Kidney epithelial cell (primary cell): ENCODE results near the gene EPX. TPM values are rescaled to one million over a fixed set of nuclear protein-coding genes. Genes with fewer than 3 reads are reported as not detected.

Source experiments
- DNase-seq: peaks from one replicate; pipeline ENCODE4 v3.0.0-alpha.2; 2010; ENCODE audit warnings: low read depth
- H3K27me3 ChIP-seq: 2 replicates; pipeline ENCODE4 v1.6.0; 2011; ENCODE audit warnings: low read length; ENCODE audit not compliant: control insufficient read depth, insufficient read depth
- H3K36me3 ChIP-seq: 2 replicates; pipeline ENCODE4 v1.5.1; 2011; ENCODE audit warnings: low read length; ENCODE audit not compliant: control insufficient read depth, insufficient read depth
- H3K4me3 ChIP-seq: 2 replicates; pipeline ENCODE4 v1.5.1; 2011; ENCODE audit warnings: low read depth, mild to moderate bottlenecking, control low read depth, low read length
- total RNA-seq: library from RNA; depleted of rRNA; stranded (reverse); fragments of >200 nt; gene quantifications from 2 replicates; pipeline ENCODE4 v1.2.3, GENCODE V29; 2015
- TF ChIP-seq, protein P1 (sequence below): IDR thresholded peaks from 2 replicates; pipeline ENCODE4 v1.5.1; 2011; ENCODE audit warnings: mild to moderate bottlenecking, moderate library complexity, low read length, control low read depth, inconsistent platforms; ENCODE audit not compliant: insufficient read depth, poor library complexity, severe bottlenecking

The EPX gene
- total RNA-seq, 1 donor from 2014 or later = not detected

DNA sequence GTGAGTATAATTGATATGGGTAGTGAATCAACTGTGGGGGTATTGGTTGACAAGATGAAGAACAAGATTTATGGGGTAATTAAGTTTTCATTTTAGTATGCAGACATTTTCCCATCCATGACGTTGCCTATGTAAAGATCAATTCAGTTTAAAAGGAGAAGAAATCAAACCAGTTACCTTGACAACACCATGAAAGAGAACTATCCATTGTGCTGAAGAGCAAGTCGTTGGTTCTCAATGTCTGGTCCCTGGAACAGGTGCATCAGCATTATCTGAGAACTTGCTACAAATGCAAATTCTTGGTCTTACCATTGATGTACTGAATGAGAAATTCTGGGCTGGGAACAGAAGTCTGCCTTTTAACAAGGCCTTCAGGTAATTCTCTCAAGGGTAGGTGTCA, 26.5 kb upstream of the EPX start:
- no peaks in the 10 kb centered on the region for H3K36me3 ChIP-seq
- DNase-seq = no peak
- TF ChIP-seq, protein P1, sequence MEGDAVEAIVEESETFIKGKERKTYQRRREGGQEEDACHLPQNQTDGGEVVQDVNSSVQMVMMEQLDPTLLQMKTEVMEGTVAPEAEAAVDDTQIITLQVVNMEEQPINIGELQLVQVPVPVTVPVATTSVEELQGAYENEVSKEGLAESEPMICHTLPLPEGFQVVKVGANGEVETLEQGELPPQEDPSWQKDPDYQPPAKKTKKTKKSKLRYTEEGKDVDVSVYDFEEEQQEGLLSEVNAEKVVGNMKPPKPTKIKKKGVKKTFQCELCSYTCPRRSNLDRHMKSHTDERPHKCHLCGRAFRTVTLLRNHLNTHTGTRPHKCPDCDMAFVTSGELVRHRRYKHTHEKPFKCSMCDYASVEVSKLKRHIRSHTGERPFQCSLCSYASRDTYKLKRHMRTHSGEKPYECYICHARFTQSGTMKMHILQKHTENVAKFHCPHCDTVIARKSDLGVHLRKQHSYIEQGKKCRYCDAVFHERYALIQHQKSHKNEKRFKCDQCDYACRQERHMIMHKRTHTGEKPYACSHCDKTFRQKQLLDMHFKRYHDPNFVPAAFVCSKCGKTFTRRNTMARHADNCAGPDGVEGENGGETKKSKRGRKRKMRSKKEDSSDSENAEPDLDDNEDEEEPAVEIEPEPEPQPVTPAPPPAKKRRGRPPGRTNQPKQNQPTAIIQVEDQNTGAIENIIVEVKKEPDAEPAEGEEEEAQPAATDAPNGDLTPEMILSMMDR = no peak
- no peaks in the 10 kb centered on the region for H3K27me3 ChIP-seq
- H3K4me3 ChIP-seq = no peak overlapping the region

DNA sequence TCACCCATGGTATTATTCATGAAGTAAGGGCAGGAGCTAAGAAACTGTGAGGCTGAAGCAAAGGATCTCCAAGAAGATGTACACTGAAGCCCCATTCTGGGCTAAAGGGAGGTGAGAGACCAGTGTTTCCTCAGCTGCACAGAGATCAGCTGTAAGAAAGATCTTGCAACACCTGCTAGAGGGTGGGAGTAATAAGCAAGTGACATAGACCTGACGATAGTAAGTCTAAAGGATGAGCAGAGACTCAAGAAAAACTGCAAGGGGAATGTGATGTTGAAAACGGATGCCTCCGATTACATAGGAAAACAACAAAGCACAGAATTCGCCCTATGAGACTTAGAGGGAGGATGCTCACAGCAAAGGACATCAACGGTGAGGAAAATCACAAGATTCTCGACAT, 25.8 kb upstream of the EPX start, which contains the start of gene OR4D2:
Gene OR4D2 (plus strand): TSS at position 301 of the 400 bp plus-strand sequence. CDS start 2,674 bp downstream, outside the sequence.
- Histone ChIP-seq H3K4me3 (no peak within 1 kb of the TSS), H3K27me3 (no peaks in the 10 kb centered on the region), H3K36me3 (no peaks in the 10 kb centered on the region)
- no peak for DNase-seq
- TF ChIP-seq, protein P1 = no peak

DNA sequence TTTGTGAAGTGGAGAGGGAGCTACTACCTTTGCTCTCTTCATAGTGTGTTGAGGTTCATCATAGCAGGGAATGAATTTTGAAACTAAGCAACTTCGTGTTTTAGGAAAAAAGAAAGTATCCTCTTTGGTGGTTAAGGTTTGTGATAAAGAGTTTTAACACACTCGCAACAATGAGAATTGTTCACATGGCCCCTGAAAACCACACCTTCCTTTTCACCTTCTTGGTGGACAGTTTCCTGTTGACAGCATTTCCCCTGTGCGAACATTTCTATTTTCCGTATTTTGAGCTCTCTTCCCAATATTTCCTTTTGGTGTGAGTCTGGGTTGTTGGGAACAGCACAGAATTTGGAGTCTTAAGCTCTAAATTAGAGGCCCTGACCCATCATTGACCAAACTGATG, 21.9 kb upstream of the EPX start:
- DNase-seq = no peak

DNA sequence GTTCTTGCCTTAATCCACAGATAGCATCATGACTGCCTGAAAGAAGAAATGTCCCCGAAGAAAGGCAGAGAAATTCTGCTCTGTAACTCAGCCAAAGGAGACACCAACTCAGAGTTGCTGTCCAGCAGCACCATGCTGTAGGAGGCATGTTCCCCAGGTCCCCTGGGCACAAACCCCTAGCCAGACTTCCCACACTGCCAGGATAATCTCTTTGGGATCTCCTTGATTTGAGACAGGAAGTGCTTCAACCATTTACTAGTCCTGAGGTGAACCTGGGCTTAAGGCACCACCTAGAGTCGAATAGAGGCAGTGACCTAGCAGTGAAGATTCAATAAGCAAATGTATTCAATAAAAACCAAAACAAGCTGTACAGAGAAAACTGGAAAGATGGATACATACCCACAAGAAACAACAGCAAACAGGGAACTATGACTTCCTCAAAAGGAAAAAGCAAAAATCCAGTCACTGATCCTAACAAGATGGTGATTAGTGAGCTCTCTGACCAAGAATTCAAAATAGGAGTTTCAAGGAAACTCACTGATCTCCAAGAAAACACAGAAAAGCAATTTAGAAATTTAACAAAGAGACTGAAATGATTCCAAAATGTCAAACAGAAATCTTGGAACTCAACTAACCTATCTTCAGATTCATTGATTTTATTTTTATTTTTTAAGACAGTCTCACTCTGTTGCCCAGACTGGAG, 20.0 kb upstream of the EPX start:
- TF ChIP-seq, protein P1 = peak; percentile 37
- DNase-seq = no peak

More for the DNA sequence above, 21.9 kb upstream of the EPX start:
- Histone ChIP-seq H3K36me3 (no peaks in the 10 kb centered on the region), H3K27me3 (no peaks in the 10 kb centered on the region), H3K4me3 (no peak overlapping the region)
- TF ChIP-seq, protein P1 = no peak

DNA sequence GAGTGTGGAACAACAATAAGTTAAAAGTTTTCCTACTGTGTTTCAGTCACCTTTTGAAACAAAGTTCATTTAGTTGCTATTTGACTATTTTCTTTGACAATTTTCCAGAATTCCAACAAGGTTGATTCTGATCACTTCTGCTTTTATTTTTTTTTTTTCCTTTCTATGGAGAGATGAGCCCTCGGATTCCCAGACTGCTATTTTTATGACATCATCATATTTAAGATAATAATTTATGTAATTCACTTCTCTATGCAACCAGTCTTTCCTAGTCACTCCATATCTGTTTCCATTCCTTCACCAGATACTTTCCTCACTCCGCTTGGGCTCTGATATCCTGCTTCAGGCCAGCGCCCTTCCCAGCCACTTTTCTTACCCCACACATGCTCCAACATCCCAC, 17.7 kb upstream of the EPX start:
- TF ChIP-seq, protein P1 = no peak
- Histone ChIP-seq H3K36me3 (no peaks in the 10 kb centered on the region), H3K4me3 (no peak overlapping the region), H3K27me3 (no peaks in the 10 kb centered on the region)
- DNase-seq = no peak

More for the DNA sequence above, 20.0 kb upstream of the EPX start:
- Histone ChIP-seq H3K27me3 (no peaks in the 10 kb centered on the region), H3K4me3 (no peak overlapping the region), H3K36me3 (no peaks in the 10 kb centered on the region)

DNA sequence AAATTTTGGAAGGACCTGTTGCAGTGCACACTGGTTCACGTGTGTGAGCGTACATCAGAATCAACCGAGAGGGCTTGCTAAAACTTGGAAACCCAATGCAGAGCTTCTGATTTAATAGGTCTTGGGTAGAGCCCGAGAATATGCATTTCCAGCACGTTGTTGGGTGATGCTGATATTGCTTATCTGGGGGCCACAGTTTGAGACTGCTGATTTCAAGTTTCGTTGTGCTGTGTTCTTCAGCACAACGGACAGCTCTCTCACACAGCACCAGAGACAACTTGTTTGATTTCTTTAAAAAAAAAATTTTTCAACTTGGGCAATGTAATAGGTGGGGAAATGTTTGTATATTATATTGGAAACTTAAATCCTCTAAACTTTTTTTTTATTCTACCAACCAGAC, 16.3 kb upstream of the EPX start:
- TF ChIP-seq, protein P1 = no peak
- no peak for DNase-seq
- Histone ChIP-seq H3K36me3 (no peaks in the 10 kb centered on the region), H3K4me3 (no peak overlapping the region), H3K27me3 (no peaks in the 10 kb centered on the region)
